ENCODE results near the gene MIPOL1. TPM values are rescaled to one million over a fixed set of nuclear protein-coding genes. Genes with fewer than 3 reads are reported as not detected.
"Not testable (repeated sequence)": the region's sequence is repeated elsewhere in the genome, so short reads cannot be mapped to it uniquely, and the experiment has no call there.

Gene MIPOL1
- total and polyA plus RNA-seq, 2 donors from 2014 or later = 4.4 to 14.8 TPM

DNA sequence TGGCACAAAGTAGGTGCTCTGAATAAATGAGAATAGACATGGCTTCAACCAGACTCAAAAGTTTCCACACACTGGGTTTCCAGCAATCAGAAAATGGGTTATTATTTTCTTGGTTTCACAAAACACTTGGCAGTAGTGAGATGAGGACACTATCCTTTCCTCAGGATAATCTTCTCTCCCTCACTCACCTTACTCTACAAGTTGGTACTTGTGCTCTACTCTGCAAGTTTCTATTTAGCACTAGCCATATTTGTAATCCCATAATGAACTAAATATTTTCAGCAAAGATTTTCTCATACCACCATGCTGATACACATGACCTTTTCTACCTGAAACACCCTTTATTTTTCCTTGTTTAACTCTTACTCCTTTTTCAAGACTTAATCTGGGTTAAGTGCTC, 259.6 kb downstream of the MIPOL1 start:
- H3K36me3 ChIP-seq (ENCODE audit: control insufficient read depth in 2 of 3, insufficient read depth in 3 of 3, low read length in 3 of 3) = no peaks in the 10 kb centered on the region
- DNase-seq (no peak), FAIRE-seq (no peak)
- H3K27ac ChIP-seq (ENCODE audit: low read depth in 2 of 2, low read length in 2 of 2) = no peak overlapping the region
- H3K4me1 ChIP-seq (ENCODE audit: control insufficient read depth in 2 of 3, insufficient read depth in 2 of 3, low read depth in 1 of 3, low read length in 3 of 3) = no peaks in the 10 kb centered on the region
- intact Hi-C loops (cut with DNase I) = no loop called here
- TF ChIP-seq, protein P1, sequence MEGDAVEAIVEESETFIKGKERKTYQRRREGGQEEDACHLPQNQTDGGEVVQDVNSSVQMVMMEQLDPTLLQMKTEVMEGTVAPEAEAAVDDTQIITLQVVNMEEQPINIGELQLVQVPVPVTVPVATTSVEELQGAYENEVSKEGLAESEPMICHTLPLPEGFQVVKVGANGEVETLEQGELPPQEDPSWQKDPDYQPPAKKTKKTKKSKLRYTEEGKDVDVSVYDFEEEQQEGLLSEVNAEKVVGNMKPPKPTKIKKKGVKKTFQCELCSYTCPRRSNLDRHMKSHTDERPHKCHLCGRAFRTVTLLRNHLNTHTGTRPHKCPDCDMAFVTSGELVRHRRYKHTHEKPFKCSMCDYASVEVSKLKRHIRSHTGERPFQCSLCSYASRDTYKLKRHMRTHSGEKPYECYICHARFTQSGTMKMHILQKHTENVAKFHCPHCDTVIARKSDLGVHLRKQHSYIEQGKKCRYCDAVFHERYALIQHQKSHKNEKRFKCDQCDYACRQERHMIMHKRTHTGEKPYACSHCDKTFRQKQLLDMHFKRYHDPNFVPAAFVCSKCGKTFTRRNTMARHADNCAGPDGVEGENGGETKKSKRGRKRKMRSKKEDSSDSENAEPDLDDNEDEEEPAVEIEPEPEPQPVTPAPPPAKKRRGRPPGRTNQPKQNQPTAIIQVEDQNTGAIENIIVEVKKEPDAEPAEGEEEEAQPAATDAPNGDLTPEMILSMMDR (IDR thresholded peaks at IDR 0.05; ENCODE audit: borderline replicate concordance, extremely low read depth, insufficient read depth) = no peak
- H3K27me3 ChIP-seq (ENCODE audit: control insufficient read depth, insufficient read depth, low read length) = no peaks in the 10 kb centered on the region
- no peak overlapping the region for H3K4me3 ChIP-seq (ENCODE audit: low read length in 3 of 3)
- H3K9me3 ChIP-seq (ENCODE audit: control insufficient read depth in 2 of 3, insufficient read depth in 1 of 3, low read length in 3 of 3) = peaks cover 0 to 7% (median 0%) of the 10 kb centered on the region in 3 donors
- H3K9ac ChIP-seq (ENCODE audit: low read length in 3 of 3) = no peak overlapping the region

DNA sequence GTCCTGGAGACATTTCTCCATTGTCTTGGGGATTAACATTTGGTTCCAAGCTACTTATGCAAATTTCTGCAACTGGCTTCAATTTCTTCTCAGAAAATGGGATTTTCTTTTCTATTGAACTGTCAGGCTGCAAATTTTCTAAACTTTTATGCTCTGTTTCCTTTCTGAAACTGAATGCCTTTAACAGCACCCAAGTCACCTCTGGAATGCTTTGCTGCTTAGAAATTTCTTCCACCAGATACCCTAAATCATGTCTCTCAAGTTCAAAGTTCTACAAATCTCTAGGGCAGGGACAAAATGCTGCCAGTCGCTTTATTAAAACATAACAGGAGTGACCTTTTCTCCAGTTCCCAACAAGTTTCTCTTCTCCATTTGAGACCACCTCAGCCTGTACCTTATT, 264.7 kb downstream of the MIPOL1 start:
- H3K9ac ChIP-seq (ENCODE audit: low read length in 3 of 3); H3K4me1 ChIP-seq (ENCODE audit: control insufficient read depth in 2 of 3, insufficient read depth in 2 of 3, low read depth in 1 of 3, low read length in 3 of 3); DNase-seq; H3K27ac ChIP-seq (ENCODE audit: low read depth in 2 of 2, low read length in 2 of 2); H3K36me3 ChIP-seq (ENCODE audit: control insufficient read depth in 2 of 3, insufficient read depth in 3 of 3, low read length in 3 of 3); H3K9me3 ChIP-seq (ENCODE audit: control insufficient read depth in 2 of 3, insufficient read depth in 1 of 3, low read length in 3 of 3); FAIRE-seq; intact Hi-C loops (cut with DNase I); H3K4me3 ChIP-seq (ENCODE audit: low read length in 3 of 3); H3K27me3 ChIP-seq (ENCODE audit: control insufficient read depth, insufficient read depth, low read length): not testable (repeated sequence)

DNA sequence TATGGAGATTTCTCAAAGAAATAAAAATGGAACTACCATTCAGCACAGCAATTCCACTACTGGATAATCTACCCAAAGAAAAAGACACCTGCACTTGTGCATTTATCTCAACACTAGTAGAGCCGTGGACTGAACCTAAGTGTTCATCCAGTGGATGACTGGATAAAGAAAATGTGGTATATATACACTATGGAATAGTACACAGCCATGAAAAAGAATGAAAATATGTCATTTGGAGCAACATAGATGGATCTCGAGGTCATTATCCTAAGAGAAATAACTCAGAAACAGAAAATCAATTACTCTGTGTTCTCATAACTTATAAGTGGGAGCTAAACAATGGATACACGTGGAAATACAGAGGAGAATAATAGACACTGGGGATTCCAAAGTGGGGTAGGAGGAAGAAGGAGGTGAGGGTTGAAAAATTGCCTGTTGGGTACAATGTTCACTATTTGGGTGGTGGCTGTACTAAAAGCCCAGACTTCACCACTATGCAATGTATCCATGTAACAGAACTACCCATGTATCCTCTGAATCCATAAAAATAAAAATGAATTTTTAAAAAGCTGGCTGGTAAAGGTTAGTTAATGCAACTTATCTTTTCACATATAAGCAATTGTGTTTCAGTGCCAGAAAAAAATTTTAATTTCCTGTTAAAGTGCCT, 266.6 kb downstream of the MIPOL1 start:
- peaks cover 0 to 7% (median 0%) of the 10 kb centered on the region in 3 donors for H3K9me3 ChIP-seq (ENCODE audit: control insufficient read depth in 2 of 3, insufficient read depth in 1 of 3, low read length in 3 of 3)
- DNase-seq (no peak), FAIRE-seq (no peak)
- H3K9ac ChIP-seq (ENCODE audit: low read length in 3 of 3) = no peak overlapping the region
- no peak overlapping the region for H3K4me3 ChIP-seq (ENCODE audit: low read length in 3 of 3)
- no peaks in the 10 kb centered on the region for H3K36me3 ChIP-seq (ENCODE audit: control insufficient read depth in 2 of 3, insufficient read depth in 3 of 3, low read length in 3 of 3)
- H3K4me1 ChIP-seq (ENCODE audit: control insufficient read depth in 2 of 3, insufficient read depth in 2 of 3, low read depth in 1 of 3, low read length in 3 of 3) = no peaks in the 10 kb centered on the region
- TF ChIP-seq, protein P1 (IDR thresholded peaks at IDR 0.05; ENCODE audit: borderline replicate concordance, extremely low read depth, insufficient read depth) = no peak
- H3K27me3 ChIP-seq (ENCODE audit: control insufficient read depth, insufficient read depth, low read length) = no peaks in the 10 kb centered on the region
- H3K27ac ChIP-seq (ENCODE audit: low read depth in 2 of 2, low read length in 2 of 2) = no peak overlapping the region
- intact Hi-C loops (cut with DNase I) = no loop called here

DNA sequence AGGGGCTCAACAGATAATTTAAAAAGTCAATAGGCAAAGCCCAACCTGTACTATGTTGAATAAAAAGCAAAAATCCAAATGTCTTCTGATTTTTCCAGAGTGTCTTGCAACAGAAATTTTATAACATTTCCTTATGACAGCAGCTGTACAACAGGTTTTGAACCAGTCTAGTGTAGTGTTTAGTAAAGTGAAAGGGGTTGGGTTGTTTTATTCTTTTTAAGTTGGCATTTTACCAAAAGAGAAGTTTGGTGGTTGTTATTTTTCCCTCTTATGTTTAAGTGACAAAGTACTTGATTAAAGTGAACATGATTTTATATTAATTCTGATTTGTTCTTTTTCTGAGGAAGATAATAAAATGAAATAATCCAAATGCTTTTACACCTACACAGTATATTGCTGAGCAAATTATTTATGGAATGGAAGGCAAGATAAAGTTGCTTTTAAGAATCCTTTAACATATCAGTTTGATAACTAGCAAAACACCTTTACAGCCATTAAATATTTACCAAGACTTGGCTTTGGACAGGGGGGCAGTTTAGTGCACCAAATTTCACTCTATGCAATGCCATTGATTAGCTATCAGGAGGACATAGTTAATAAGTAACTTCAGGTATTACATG, 268.4 kb downstream of the MIPOL1 start:
- no peaks in the 10 kb centered on the region for H3K36me3 ChIP-seq (ENCODE audit: control insufficient read depth in 2 of 3, insufficient read depth in 3 of 3, low read length in 3 of 3)
- H3K4me1 ChIP-seq (ENCODE audit: control insufficient read depth in 2 of 3, insufficient read depth in 2 of 3, low read depth in 1 of 3, low read length in 3 of 3) = no peaks in the 10 kb centered on the region
- H3K9me3 ChIP-seq (ENCODE audit: control insufficient read depth in 2 of 3, insufficient read depth in 1 of 3, low read length in 3 of 3) = no peaks in the 10 kb centered on the region
- no peak overlapping the region for H3K4me3 ChIP-seq (ENCODE audit: low read length in 3 of 3)
- intact Hi-C loops (cut with DNase I) = no loop called here
- FAIRE-seq = no peak
- H3K27ac ChIP-seq (ENCODE audit: low read depth in 2 of 2, low read length in 2 of 2) = no peak overlapping the region
- TF ChIP-seq, protein P1 (IDR thresholded peaks at IDR 0.05; ENCODE audit: borderline replicate concordance, extremely low read depth, insufficient read depth) = no peak
- no peak overlapping the region for H3K9ac ChIP-seq (ENCODE audit: low read length in 3 of 3)
- H3K27me3 ChIP-seq (ENCODE audit: control insufficient read depth, insufficient read depth, low read length) = no peaks in the 10 kb centered on the region
- DNase-seq = peak in 2 of 5 donors; percentile 5 to 6
